ENCODE results near the gene FRZB.

Gene FRZB

GRCh38 chr2:182891611-182892010 lies 25.2 kb upstream of the FRZB start:
- no peak overlapping the region for H3K4me3 ChIP-seq (ENCODE audit: low read depth, low read length)
- no peak for TF ChIP-seq CTCF (IDR thresholded peaks at IDR 0.05; ENCODE audit: low read depth, low read length, missing control alignments)
- in situ Hi-C loops (cut with HindIII; ENCODE audit: low sequenced_read_pairs) = no loop called here
- DNase-seq (ENCODE audit: low read depth) = no peak

GRCh38 chr2:182890773-182891378 lies 24.4 kb upstream of the FRZB start:
- no peak for TF ChIP-seq CTCF (IDR thresholded peaks at IDR 0.05; ENCODE audit: low read depth, low read length, missing control alignments)
- no peak overlapping the region for H3K4me3 ChIP-seq (ENCODE audit: low read depth, low read length)
- in situ Hi-C loops (cut with HindIII; ENCODE audit: low sequenced_read_pairs) = no loop called here
- DNase-seq (ENCODE audit: low read depth) = no peak

DNA sequence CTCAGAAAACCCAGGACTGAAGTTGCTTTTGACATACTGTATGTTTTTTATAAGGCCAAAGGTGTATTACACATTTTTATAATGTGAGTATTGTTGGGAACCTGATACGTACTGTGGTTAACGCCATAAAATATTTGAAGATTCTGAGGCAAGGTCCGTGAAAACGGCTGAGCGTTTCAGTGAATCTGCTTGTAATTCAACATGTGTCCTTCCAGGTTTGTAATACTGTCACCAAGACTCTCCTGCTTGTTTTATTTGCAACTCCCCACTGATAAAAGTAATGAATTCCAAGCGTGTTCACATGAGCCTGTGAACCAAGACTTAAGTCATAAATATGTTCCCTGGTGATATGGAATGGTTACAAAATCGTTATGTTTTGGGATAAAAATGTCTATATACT lies 23.9 kb upstream of the FRZB start:
- DNase-seq (ENCODE audit: low read depth) = no peak
- no peak for TF ChIP-seq CTCF (IDR thresholded peaks at IDR 0.05; ENCODE audit: low read depth, low read length, missing control alignments)
- H3K4me3 ChIP-seq (ENCODE audit: low read depth, low read length) = no peak overlapping the region
- in situ Hi-C loops (cut with HindIII; ENCODE audit: low sequenced_read_pairs) = no loop called here

GRCh38 chr2:182887753-182888415 lies 21.4 kb upstream of the FRZB start:
- DNase-seq (ENCODE audit: low read depth) = no peak
- no peak overlapping the region for H3K4me3 ChIP-seq (ENCODE audit: low read depth, low read length)
- in situ Hi-C loops (cut with HindIII; ENCODE audit: low sequenced_read_pairs) = no loop called here
- no peak for TF ChIP-seq CTCF (IDR thresholded peaks at IDR 0.05; ENCODE audit: low read depth, low read length, missing control alignments)

DNA sequence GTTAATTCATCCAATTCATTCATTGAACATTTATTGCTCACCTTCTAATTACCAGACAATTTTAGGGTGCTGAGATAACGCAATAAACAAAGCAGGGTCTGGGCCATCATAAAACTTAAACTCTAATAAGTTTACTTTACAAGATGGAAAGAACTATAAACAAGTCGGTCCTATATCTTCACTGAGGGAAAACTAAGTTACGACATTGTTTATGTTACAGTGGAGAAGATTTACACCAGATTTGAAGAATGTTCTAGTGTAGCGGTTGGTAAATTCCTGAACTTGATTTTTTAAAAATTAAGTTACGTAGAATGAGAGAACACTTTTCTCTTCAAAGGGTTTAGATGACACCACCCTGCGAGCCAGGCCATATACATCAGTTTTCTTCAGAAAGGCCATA lies 20.7 kb upstream of the FRZB start:
- DNase-seq (ENCODE audit: low read depth) = no peak
- no peak for TF ChIP-seq CTCF (IDR thresholded peaks at IDR 0.05; ENCODE audit: low read depth, low read length, missing control alignments)
- no peak overlapping the region for H3K4me3 ChIP-seq (ENCODE audit: low read depth, low read length)
- in situ Hi-C loops (cut with HindIII; ENCODE audit: low sequenced_read_pairs) = no loop called here

- no peak for TF ChIP-seq CTCF (IDR thresholded peaks at IDR 0.05; ENCODE audit: low read depth, low read length, missing control alignments)
- DNase-seq (ENCODE audit: low read depth) = no peak
- in situ Hi-C loops (cut with HindIII; ENCODE audit: low sequenced_read_pairs) = no loop called here
- H3K4me3 ChIP-seq (ENCODE audit: low read depth, low read length) = no peak overlapping the region
Observed at GRCh38 chr2:182885771-182886170, 19.3 kb upstream of the FRZB start.
